Inflammatory macrophage (primary cell): ENCODE results near the gene RBM24.

Experiments used
- DNase-seq, 2 donors: peaks; one replicate each; pipeline ENCODE4 v3.0.0-alpha.2; 2020 to 2022
- total RNA-seq, 18 experiments: gene quantifications; one replicate each; lab custom pipeline; 2026; ENCODE audit warnings: mixed read lengths in 6 of 18, inconsistent platforms in 2 of 18; lab: John Stamatoyannopoulos, UW

The RBM24 gene
- total RNA-seq: 0 to 0.08 (median 0) reads per million in 18 experiments

DNA sequence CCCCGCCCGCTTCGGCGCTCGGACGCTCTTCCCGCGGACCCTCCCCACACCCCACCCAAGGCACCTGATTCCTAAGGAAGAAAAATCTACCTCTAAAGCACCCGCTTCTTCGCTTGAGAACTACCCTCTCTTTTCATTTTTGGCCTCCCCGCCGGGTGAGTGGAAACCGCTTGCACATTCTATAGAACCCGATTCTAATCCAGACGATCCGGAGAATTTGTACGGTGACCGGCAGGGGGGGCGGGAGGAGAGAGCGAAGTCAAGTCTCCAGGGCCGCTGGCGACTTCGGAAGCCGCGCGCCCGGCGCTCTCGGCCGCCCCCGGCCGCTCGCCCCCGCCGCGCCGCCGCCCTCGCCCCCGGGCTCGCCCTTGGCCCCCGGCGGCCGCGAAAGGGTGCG, at the start of gene RBM24:
Gene RBM24 (plus strand): TSS at position 262 of the 397 bp plus-strand sequence. CDS start 221 bp downstream, outside the sequence.
- peak; percentile 22 to 36 for DNase-seq

DNA sequence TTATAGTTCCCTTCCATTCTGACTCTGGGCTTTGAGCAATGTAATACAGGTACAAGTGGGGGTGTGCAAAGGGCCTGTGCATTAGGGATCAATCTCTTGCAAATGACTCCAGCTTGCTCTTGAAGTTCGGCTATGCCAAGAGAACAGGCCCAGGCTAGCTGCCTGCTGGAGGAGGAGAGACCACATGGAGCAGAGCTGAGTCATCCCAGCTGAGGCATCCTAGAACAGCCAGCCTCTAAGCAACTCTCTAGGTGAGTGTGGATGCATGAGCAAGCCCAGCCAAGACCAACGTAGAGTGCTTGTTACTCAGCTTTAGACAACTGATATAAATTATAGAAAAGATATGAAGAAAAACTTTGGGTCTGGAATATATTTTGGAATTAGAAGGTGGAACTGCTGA, 47.6 kb upstream of the RBM24 start:
- DNase-seq: no peak

GRCh38 chr6:17237246-17237645, 43.9 kb upstream of the RBM24 start:
- DNase-seq: no peak

DNA sequence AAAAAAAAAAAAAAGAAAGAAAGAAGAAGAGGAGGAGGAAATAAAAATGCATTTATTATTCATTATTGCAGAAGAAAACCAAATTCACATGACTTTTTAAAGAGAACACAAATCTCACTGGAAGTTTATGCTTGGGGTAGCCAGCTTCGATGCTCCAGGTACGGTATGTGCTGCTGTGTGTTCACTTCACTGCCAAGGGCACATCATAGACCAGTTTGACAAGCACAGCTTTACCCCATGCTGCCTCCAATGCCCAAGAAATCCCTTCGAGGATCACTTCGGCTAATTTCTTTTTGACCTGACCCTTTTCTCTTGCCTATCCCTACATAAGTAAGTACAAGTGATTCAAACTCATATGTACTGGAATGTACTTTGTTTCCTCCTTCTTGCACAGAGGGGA, 41.9 kb upstream of the RBM24 start:
- DNase-seq: no peak

DNA sequence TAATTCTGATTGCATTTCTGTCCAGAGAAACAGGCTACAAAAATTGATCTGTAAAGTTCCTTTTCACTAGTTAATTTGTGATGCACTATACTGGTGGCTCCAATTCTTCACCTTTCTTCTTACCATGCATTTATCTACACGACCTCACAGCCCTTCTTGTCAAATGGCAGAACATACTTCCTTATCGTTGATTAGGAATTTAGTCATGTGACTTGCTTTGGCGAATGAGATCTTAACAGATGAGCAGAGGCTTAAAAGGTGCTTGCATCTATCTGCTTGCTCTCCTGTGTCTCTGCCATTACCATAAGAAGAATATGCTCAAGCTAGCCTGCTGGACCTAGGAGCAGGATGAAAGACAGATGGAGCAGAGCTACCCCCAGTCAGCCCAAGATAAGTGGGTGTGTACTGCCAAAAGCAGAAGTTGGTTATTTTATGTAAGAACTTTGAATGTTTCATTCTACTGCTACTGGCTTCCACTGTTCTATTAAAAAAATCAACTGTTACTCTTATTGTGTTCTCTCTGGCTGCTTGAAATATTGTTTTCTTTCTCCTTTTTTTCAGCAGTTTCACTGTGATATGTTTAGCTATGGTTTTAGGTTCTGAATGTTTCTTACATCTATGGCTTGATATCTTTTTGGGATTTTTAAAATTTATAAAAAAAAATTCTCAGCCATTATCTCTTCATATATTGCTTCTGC, 40.2 kb upstream of the RBM24 start:
- DNase-seq: no peak

- DNase-seq: no peak
Observed at GRCh38 chr6:17242087-17242486, 39.1 kb upstream of the RBM24 start.

DNA sequence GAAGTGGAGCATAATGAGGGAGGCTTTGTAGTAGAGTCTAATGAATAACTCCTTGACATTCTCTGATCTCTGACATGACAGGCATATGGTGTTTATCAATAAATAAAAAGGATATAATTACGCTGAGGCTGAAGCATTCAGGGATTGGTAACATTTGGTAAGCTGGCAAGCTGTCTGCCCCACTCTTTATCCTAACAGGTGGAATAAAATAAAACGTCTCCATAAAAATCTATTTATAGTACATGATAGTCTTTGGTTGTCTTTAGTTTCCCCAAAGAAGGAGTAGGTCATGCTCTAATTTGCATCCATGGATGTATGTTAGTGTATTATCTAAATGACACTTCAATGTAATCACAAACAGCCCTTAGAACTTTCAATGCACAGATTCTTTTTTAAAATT, 30.9 kb upstream of the RBM24 start:
- DNase-seq: no peak

DNA sequence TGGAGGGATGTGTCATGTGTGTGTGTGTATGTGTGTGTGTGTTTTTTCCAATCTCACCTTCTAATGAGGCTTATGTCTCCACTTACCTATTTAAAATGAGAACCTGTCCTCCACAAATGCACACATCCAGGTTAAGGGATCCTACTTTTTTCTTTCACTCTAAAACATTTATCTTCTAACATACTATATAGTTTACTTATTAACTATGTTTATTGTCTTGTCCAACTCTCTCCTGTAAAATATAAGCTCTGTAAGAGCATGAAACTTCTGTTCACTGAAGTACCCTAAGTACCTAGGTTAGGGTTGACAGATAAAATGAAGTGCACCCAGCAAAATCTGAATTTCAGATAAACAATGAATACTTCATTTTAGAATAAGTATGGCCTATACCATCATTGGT, 29.2 kb upstream of the RBM24 start:
- no peak for DNase-seq

- DNase-seq: no peak
Observed at GRCh38 chr6:17258749-17259148, 22.4 kb upstream of the RBM24 start.

GRCh38 chr6:17265570-17265969, 15.6 kb upstream of the RBM24 start:
- no peak for DNase-seq

- no peak for DNase-seq
Observed at GRCh38 chr6:17267566-17267965, 13.6 kb upstream of the RBM24 start.

DNA sequence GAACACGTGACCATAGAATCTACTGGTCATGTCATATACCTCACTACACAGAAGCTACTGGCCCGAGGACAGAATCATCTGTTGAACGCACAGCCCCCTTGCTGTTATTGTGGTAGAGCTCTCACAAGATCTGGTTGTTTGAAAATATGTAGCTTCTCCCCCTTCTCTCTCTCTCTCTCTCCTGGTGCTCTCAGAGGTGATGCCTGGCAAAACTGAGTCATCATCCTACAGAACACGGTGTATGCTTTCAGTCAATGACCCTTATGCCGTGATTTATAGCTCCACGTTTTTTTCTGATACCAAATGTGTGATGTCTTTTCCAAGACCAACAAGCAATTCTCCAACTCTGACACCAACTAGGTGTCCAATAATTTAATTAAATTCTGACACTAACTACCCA, 13.0 kb upstream of the RBM24 start:
- DNase-seq: no peak

DNA sequence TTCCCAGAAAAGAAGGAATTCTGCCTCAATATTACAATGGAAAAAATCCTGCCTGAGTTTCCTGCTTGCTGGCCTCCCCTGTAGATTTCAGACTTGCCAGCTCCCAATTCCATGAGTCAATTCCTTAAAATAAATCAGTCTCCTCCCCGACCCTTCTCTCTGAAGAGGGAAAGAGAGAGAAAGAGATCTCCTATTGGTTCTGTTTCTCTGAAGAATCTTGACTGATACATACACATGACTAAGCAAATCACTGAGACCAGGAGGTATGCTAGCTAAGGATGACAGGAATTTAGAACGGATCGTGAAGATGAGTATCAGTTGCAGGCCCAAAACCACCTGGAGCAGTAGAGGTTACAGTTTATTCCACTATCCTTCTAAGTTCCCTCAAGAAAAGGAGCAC, 11.3 kb upstream of the RBM24 start:
- DNase-seq: no peak

DNA sequence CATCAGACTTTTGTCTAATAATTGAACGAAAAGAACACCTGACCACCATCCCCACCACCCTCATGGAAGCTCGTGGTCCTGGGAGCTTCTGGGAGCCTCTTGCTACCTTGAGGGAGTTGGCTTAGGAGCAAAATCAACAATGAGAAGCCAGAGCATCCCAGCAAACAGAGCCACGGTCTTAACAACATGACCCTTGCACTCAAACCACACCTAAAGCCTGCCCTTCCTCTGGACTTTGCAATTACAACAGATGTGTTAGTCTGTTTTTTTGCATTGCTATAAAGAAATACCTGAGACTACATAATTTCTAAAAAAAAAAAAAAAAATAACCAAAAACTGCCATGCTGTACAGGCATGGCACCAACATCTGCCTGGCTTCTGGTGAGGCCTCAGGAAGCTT, 9.5 kb upstream of the RBM24 start:
- no peak for DNase-seq

DNA sequence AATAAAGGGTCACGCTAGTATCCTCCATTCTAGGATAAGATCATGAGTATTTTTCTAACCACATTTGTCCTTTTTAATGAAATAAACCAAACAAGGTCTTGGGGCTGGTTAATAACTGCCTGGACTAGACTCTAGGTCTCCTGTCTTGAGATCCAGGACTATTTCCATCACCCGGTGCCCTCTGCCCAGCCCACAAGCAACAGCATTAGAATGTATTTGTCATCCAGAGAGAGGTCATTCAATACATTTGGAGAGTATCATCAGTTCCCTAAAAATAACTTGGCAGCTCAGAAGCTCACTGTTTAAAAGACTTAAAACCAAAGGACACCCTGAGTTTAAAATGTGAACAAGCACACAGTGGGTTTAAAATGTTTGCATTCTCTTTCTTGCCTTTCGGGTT, 4.4 kb upstream of the RBM24 start:
- no peak for DNase-seq

DNA sequence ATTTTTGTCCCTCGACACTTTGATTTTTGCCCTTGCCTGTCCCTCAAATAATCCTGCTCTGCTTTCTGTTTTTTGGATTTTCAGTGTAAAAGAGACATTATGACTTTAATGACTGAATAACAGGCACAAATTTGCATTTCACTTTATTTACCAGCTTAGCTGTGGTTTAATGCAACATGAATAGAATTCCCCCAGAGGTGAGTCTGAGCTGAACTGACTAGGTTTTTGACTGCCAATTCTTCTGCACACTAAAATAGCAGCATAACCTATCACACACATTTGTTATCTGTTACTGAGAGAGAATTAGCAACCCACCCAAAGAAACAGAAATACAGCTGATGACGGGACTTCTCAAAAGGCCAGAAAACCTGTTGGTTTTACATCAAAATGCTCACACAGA, 3.9 kb upstream of the RBM24 start:
- DNase-seq: no peak

DNA sequence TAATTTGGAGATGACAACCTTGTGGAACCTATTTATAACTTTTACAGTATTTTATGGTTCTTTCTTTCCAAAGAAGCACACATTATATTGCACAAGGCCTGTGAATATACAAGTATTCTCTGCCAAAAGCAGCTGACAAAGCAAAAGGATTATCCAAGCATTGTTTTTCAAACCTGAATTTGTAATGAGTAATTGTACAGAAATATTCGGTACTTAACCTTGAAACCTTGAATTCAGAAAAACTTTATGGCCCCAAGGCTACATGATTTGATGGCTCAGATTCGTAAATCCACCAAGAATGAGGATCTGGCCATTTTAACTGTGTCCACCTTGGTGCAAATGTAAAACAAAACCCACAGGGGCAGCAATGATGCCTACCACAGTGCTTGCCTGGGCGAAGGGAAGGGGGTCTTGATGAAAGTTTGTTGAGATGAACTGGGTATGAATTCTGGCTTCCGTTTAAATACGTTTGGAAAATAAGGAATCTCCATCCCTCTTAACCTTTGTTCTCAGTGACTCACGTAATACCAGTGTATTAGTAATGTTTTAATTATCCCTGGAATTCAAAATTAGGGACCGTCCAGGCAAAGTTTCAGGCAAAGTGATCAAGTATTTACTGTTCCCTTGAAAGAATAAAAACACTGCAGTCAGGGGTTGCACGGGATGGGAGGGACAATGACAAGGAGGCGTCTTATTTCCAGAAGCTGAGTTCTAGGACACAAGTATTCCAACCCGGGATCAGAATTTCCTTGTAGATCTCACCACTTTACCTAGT, 2.7 kb upstream of the RBM24 start:
- no peak for DNase-seq

- no peak for DNase-seq
Observed at GRCh38 chr6:17280138-17280537, 1.0 kb upstream of the RBM24 start.

DNA sequence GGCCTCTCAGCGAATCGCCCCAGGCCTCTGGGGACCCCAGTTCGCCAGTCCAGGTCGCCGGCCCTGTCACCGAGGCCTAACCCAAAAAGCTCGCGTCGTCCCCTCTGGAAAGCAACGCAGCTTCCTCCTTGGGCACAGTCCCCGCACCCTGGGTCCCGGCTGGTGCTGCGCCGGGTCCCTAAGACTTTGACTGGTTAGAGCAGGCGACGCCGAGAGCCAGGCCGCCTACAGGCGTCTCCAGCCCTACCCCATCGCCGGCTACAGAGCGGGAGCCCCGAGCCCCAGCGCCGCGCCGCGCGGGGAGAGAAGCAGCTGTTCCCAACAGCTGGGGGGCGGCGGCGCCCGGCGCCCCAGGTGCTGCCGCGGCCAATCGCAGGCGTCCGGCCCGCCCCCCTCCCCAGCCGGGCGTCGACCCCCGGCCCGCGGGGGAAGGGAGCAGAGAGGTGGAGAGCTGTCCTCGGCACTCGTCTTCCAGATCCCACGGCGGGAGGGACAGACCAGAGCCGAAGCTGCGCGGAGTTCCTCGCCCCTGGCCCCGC, 540 bp upstream of the RBM24 start:
- no peak for DNase-seq

DNA sequence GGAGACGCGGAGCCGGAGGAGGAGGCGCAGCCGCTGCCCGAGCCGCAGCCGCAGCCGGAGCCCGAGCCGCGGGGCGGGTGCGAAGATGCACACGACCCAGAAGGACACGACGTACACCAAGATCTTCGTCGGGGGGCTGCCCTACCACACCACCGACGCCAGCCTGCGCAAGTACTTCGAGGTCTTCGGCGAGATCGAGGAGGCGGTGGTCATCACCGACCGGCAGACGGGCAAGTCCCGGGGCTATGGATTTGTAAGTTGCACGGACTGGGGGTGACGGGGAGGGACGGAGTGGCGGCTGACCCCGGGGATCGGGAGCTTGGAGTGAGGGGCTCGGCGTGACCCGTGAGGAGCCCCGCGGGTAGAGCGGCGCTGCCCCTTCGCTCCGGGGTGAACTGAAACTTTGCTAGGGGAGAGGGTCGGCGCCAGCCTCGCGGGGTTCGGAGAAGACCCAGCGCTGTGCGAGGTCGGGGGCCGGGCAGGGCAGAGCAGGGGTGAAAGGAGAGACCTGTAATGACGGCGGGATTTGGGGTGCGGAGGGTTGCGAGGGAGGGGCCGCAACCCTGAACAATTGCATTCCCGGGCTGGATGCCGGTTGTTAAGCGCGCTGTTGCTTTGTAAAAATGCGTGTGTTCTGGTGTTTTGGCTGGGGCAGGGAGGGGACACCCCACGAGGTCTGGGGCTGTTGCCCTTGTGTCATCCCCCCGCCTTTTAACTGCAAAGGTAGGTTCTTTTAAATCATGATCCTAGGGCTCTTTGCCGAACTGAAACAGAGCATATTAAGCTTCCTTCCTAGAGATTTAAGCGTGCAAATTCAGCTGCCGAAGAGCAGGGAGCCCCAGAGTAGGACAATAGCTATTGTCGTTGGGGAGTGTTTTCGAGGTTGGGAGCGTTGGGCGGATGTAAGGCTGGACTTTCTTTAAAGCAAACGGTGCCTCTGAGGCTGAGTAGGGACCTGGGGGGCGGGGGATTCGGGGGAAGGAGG, 628 bp downstream of the RBM24 start:
- DNase-seq: no peak

- DNase-seq: no peak
Observed at GRCh38 chr6:17283074-17283473, 1.9 kb downstream of the RBM24 start.

GRCh38 chr6:17289630-17290061, 8.5 kb downstream of the RBM24 start:
- no peak for DNase-seq

DNA sequence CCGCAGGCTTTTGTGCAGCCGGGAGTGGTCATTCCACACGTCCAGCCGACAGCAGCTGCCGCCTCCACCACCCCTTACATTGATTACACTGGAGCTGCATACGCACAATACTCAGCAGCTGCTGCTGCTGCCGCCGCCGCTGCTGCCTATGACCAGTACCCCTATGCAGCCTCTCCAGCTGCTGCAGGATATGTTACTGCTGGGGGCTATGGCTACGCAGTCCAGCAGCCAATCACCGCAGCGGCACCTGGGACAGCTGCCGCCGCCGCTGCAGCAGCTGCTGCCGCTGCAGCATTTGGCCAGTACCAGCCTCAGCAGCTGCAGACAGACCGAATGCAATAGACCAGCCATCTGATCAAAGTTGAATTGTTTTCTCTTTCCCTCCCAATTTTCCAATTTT, 10.6 kb downstream of the RBM24 start:
- no peak for DNase-seq
